Measurements from ENCODE around the gene CCHCR1.

DNA sequence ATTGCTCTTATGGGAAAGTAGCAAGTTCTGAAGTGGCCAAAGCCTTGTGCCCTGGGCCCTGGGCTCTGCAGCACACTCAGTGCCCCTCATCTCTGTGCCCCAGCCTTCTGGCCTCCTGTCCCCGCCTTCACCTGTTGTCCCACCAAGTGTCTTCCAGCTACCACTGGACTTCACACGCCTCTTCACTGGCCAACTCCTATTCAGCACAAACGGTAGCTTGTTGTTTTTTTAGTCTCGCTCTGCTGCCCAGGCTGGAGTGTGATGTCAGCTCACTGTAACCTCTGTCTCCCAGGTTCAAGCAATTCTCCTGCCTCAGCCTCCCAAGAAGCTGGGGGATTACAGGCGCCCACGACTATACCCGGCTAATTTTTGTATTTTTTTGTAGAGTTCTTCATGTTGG, 4.8 kb downstream of the CCHCR1 start:
- TF ChIP-seq CTCF (IDR thresholded peaks at IDR 0.05) (no peak), POLR2A (IDR thresholded peaks at IDR 0.05) (no peak)

Data from esophagus squamous epithelium (tissue), 4 donors.